Activated CD4-positive, alpha-beta T cell treated with anti-CD3 and anti-CD28 coated beads for 36 hours (primary cell): Measurements from ENCODE around the gene STXBP1. TPM values are rescaled to one million over a fixed set of nuclear protein-coding genes. Genes with fewer than 3 reads are reported as not detected.

Experiments used
- ATAC-seq: fragments of 200-7000 bp; cut with Tn5 transposase; one replicate; pipeline ENCODE4 v1.10.0; 2021; ENCODE audit warnings: mild to moderate bottlenecking, moderate library complexity
- CTCF ChIA-PET: fragments of 350-600 bp; sonication (Branson Sonifier 250); formaldehyde crosslinking; loops from one replicate; lab custom pipeline; 2021; ENCODE audit warnings: antibody characterized with exemption; lab: Charles Lee
- POLR2A ChIA-PET: fragments of 350-600 bp; sonication (Branson Sonifier 250); formaldehyde crosslinking; loops from one replicate; lab custom pipeline; 2021; ENCODE audit warnings: antibody characterized with exemption, inconsistent platforms; lab: Charles Lee
- DNase-seq: peaks from one replicate; pipeline ENCODE4 v3.0.0-alpha.2; 2020
- H3K27ac Mint-ChIP-seq: one replicate; pipeline ENCODE4 v1.8.0; 2021; ENCODE audit warnings: mixed read lengths
- H3K27me3 Mint-ChIP-seq: one replicate; pipeline ENCODE4 v1.8.0; 2021; ENCODE audit warnings: mixed read lengths
- H3K36me3 Mint-ChIP-seq: one replicate; pipeline ENCODE4 v1.8.0; 2021; ENCODE audit warnings: low read depth, mixed read lengths
- H3K4me1 Mint-ChIP-seq: one replicate; pipeline ENCODE4 v1.8.0; 2021; ENCODE audit warnings: mixed read lengths
- H3K4me3 Mint-ChIP-seq: one replicate; pipeline ENCODE4 v1.8.0; 2021; ENCODE audit warnings: mild to moderate bottlenecking, moderate library complexity, mixed read lengths
- H3K9me3 Mint-ChIP-seq: one replicate; pipeline ENCODE4 v1.8.0; 2021; ENCODE audit warnings: low read depth, mixed read lengths
- intact Hi-C, 2 experiments: fragments of 100-400 bp; cut with DNase I in 1 of 2; cut with micrococcal nuclease in 1 of 2; formaldehyde crosslinking; loops; one replicate each; pipeline versions ENCODE4 v1.14.2 to v1.15.1; 2022 to 2024; cut with DNase I, micrococcal nuclease
- total RNA-seq, 2 experiments: library from RNA; stranded (reverse); gene quantifications; one replicate each; pipeline ENCODE4 v1.2.3, GENCODE V29; 2021

The STXBP1 gene
- total RNA-seq, 2 experiments from 2014 or later = 15.9 to 18.1 TPM

GRCh38 chr9:127682351-127683136 is 70.5 kb downstream of the STXBP1 start:
- ChIA-PET POLR2A (no interaction called here), CTCF (interaction anchor here (1.0 kb wide), 1 partner anchor 9 kb away, joined by 3 read pairs; no protein-coding TSS in a partner anchor)
- Mint-ChIP-seq H3K9me3 (no peaks in the 10 kb centered on the region), H3K4me3 (no peak overlapping the region), H3K36me3 (no peaks in the 10 kb centered on the region), H3K4me1 (no peaks in the 10 kb centered on the region), H3K27me3 (no peaks in the 10 kb centered on the region), H3K27ac (no peak overlapping the region)
- intact Hi-C loops = no loop called here
- no peak for ATAC-seq
- DNase-seq = no peak

GRCh38 chr9:127683723-127684122 is 71.6 kb downstream of the STXBP1 start:
- no peaks in the 10 kb centered on the region for H3K36me3 Mint-ChIP-seq

GRCh38 chr9:127684576-127684975 is 72.5 kb downstream of the STXBP1 start:
- DNase-seq = no peak
- Mint-ChIP-seq H3K27me3 (no peaks in the 10 kb centered on the region), H3K4me1 (no peaks in the 10 kb centered on the region), H3K4me3 (no peak overlapping the region), H3K36me3 (no peaks in the 10 kb centered on the region), H3K9me3 (no peaks in the 10 kb centered on the region), H3K27ac (no peak overlapping the region)
- CTCF ChIA-PET = no interaction called here
- POLR2A ChIA-PET = interaction anchor here (0.6 kb wide), 2 partner anchors 180 to 186 kb away, joined by 3 read pairs; no protein-coding TSS in a partner anchor
- intact Hi-C loops = no loop called here
- ATAC-seq = no peak

More at GRCh38 chr9:127683723-127684122, 71.6 kb downstream of the STXBP1 start:
- CTCF ChIA-PET = interaction anchor here (0.7 to 0.9 kb wide), 2 partner anchors 10 to 450 kb away, joined by 3 read pairs; no protein-coding TSS in a partner anchor
- Mint-ChIP-seq H3K9me3 (no peaks in the 10 kb centered on the region), H3K27ac (no peak overlapping the region), H3K4me3 (no peak overlapping the region), H3K4me1 (no peaks in the 10 kb centered on the region), H3K27me3 (no peaks in the 10 kb centered on the region)
- no peak for DNase-seq
- POLR2A ChIA-PET = interaction anchor here (0.6 kb wide), 2 partner anchors 181 to 195 kb away, joined by 3 to 4 read pairs; no protein-coding TSS in a partner anchor
- intact Hi-C loops = no loop called here
- ATAC-seq = no peak

GRCh38 chr9:127686461-127687393 is 74.7 kb downstream of the STXBP1 start:
- CTCF ChIA-PET = no interaction called here
- H3K27me3 Mint-ChIP-seq = no peaks in the 10 kb centered on the region

GRCh38 chr9:127689329-127690000 is 77.4 kb downstream of the STXBP1 start:
- Mint-ChIP-seq H3K9me3 (no peaks in the 10 kb centered on the region), H3K36me3 (no peaks in the 10 kb centered on the region), H3K27ac (no peak overlapping the region), H3K27me3 (no peaks in the 10 kb centered on the region), H3K4me1 (no peaks in the 10 kb centered on the region), H3K4me3 (no peak overlapping the region)
- no peak for ATAC-seq
- POLR2A ChIA-PET = no interaction called here
- intact Hi-C loops = no loop called here
- CTCF ChIA-PET = no interaction called here
- DNase-seq = no peak

More at GRCh38 chr9:127686461-127687393, 74.7 kb downstream of the STXBP1 start:
- POLR2A ChIA-PET = no interaction called here
- Mint-ChIP-seq H3K27ac (no peak overlapping the region), H3K9me3 (no peaks in the 10 kb centered on the region), H3K4me1 (no peaks in the 10 kb centered on the region), H3K36me3 (no peaks in the 10 kb centered on the region), H3K4me3 (no peak overlapping the region)
- intact Hi-C loops = no loop called here
- ATAC-seq = no peak
- no peak for DNase-seq

- Mint-ChIP-seq H3K9me3 (no peaks in the 10 kb centered on the region), H3K27me3 (no peaks in the 10 kb centered on the region), H3K4me3 (no peak overlapping the region), H3K27ac (no peak overlapping the region), H3K36me3 (no peaks in the 10 kb centered on the region), H3K4me1 (no peaks in the 10 kb centered on the region)
- intact Hi-C loops = no loop called here
- DNase-seq (no peak), ATAC-seq (no peak)
- ChIA-PET POLR2A (interaction anchor here (0.6 kb wide), 1 partner anchor 175 kb away, joined by 3 read pairs; no protein-coding TSS in a partner anchor), CTCF (no interaction called here)
Observed at GRCh38 chr9:127690735-127691134, 78.7 kb downstream of the STXBP1 start.

- Mint-ChIP-seq H3K27ac (no peak overlapping the region), H3K4me3 (no peak overlapping the region), H3K27me3 (no peaks in the 10 kb centered on the region), H3K36me3 (no peaks in the 10 kb centered on the region), H3K4me1 (no peaks in the 10 kb centered on the region), H3K9me3 (no peaks in the 10 kb centered on the region)
- no peak for ATAC-seq
- POLR2A ChIA-PET = no interaction called here
- no peak for DNase-seq
- intact Hi-C loops = no loop called here
- CTCF ChIA-PET = interaction anchor here (1.1 kb wide), 1 partner anchor 9 kb away, joined by 3 read pairs; no protein-coding TSS in a partner anchor
Observed at GRCh38 chr9:127692071-127692470, 80.0 kb downstream of the STXBP1 start.

- H3K27me3 Mint-ChIP-seq = no peaks in the 10 kb centered on the region
- POLR2A ChIA-PET = interaction anchor here (0.6 kb wide), 1 partner anchor 14 kb away, joined by 3 read pairs; the partner anchor contains the start of gene CFAP157
- CTCF ChIA-PET = no interaction called here
- no peak for ATAC-seq
- no peak for DNase-seq
- no peaks in the 10 kb centered on the region for H3K9me3 Mint-ChIP-seq
- no peak overlapping the region for H3K27ac Mint-ChIP-seq
- intact Hi-C loops = no loop called here
- H3K4me1 Mint-ChIP-seq = no peaks in the 10 kb centered on the region
- H3K36me3 Mint-ChIP-seq = no peaks in the 10 kb centered on the region
- H3K4me3 Mint-ChIP-seq = no peak overlapping the region
Observed at GRCh38 chr9:127693143-127693542, 81.1 kb downstream of the STXBP1 start.

GRCh38 chr9:127693697-127694096 is 81.6 kb downstream of the STXBP1 start:
- ATAC-seq (no peak), DNase-seq (no peak)
- Mint-ChIP-seq H3K27me3 (no peaks in the 10 kb centered on the region), H3K9me3 (no peaks in the 10 kb centered on the region), H3K27ac (no peak overlapping the region), H3K4me1 (no peaks in the 10 kb centered on the region), H3K4me3 (no peak overlapping the region), H3K36me3 (no peaks in the 10 kb centered on the region)
- CTCF ChIA-PET = interaction anchor here (0.8 kb wide), 1 partner anchor 229 kb away, joined by 3 read pairs; no protein-coding TSS in a partner anchor
- POLR2A ChIA-PET = no interaction called here
- intact Hi-C loops = no loop called here

GRCh38 chr9:127694890-127695720 is 83.0 kb downstream of the STXBP1 start:
- ChIA-PET POLR2A (no interaction called here), CTCF (interaction anchor here (0.7 kb wide), 1 partner anchor 288 kb away, joined by 4 read pairs; no protein-coding TSS in a partner anchor)
- H3K27ac Mint-ChIP-seq = no peak overlapping the region
- H3K9me3 Mint-ChIP-seq = no peaks in the 10 kb centered on the region
- H3K4me3 Mint-ChIP-seq = no peak overlapping the region
- intact Hi-C loops = no loop called here
- DNase-seq (no peak), ATAC-seq (no peak)
- no peaks in the 10 kb centered on the region for H3K36me3 Mint-ChIP-seq
- H3K4me1 Mint-ChIP-seq = peaks cover 11% of the 10 kb centered on the region
- no peaks in the 10 kb centered on the region for H3K27me3 Mint-ChIP-seq
